Neural progenitor cell (in vitro differentiated cells): ENCODE measurements around the gene SMG6. TPM values are rescaled to one million over a fixed set of nuclear protein-coding genes. Genes with fewer than 3 reads are reported as not detected.

ENCODE experiments used
- DNase-seq: peaks from one replicate; pipeline ENCODE4 v3.0.0-alpha.2; 2016; ENCODE audit warnings: low spot score
- H2AFZ ChIP-seq: fragments of 200-600 bp; sonication (generic); replicated peaks from 2 replicates; pipeline ENCODE4 v1.6.1; 2016; ENCODE audit warnings: antibody characterized with exemption
- H3F3A ChIP-seq: fragments of 200-600 bp; sonication (generic); 2 replicates; pipeline ENCODE4 v1.6.1; 2016; ENCODE audit warnings: antibody characterized with exemption, low read depth
- H3K27ac ChIP-seq: fragments of 200-600 bp; sonication (generic); 2 replicates; pipeline ENCODE4 v1.5.1; 2016; ENCODE audit warnings: mild to moderate bottlenecking
- H3K27me3 ChIP-seq: fragments of 200-600 bp; sonication (generic); 2 replicates; pipeline ENCODE4 v1.6.1; 2016; ENCODE audit warnings: mild to moderate bottlenecking, moderate library complexity
- H3K36me3 ChIP-seq: fragments of 200-600 bp; sonication (generic); 2 replicates; pipeline ENCODE4 v1.5.1; 2016
- H3K4me1 ChIP-seq: fragments of 200-600 bp; sonication (generic); 2 replicates; pipeline ENCODE4 v1.6.1; 2016; ENCODE audit warnings: mixed run types
- H3K4me2 ChIP-seq: fragments of 200-600 bp; sonication (generic); 2 replicates; pipeline ENCODE4 v1.6.1; 2016
- H3K4me3 ChIP-seq: fragments of 200-600 bp; sonication (generic); 2 replicates; pipeline ENCODE4 v1.5.1; 2016
- H3K79me2 ChIP-seq: fragments of 200-600 bp; sonication (generic); 2 replicates; pipeline ENCODE4 v1.6.1; 2016; ENCODE audit warnings: low read depth
- H3K9ac ChIP-seq: fragments of 200-600 bp; sonication (generic); 2 replicates; pipeline ENCODE4 v1.6.1; 2016
- H3K9me3 ChIP-seq: fragments of 200-600 bp; sonication (generic); 2 replicates; pipeline ENCODE4 v1.5.1; 2016; ENCODE audit warnings: low read depth
- H4K20me1 ChIP-seq: fragments of 200-600 bp; sonication (generic); 2 replicates; pipeline ENCODE4 v1.6.1; 2016; ENCODE audit warnings: low read depth
- H3K27ac Mint-ChIP-seq: 3 replicates; pipeline ENCODE4 v1.8.0; 2021; ENCODE audit warnings: mixed read lengths
- H3K27me3 Mint-ChIP-seq: 2 replicates; pipeline ENCODE4 v1.8.0; 2022; ENCODE audit warnings: low read depth, mild to moderate bottlenecking, inconsistent platforms, moderate library complexity, mixed read lengths; ENCODE audit not compliant: insufficient read depth
- H3K36me3 Mint-ChIP-seq: 3 replicates; pipeline ENCODE4 v1.8.0; 2021; ENCODE audit warnings: mixed read lengths
- H3K4me1 Mint-ChIP-seq: 3 replicates; pipeline ENCODE4 v1.8.0; 2021; ENCODE audit warnings: mixed read lengths
- H3K4me3 Mint-ChIP-seq: 3 replicates; pipeline ENCODE4 v1.8.0; 2021; ENCODE audit warnings: mild to moderate bottlenecking, moderate library complexity, mixed read lengths
- H3K9me3 Mint-ChIP-seq: 3 replicates; pipeline ENCODE4 v1.8.0; 2020; ENCODE audit warnings: mixed read lengths
- CTCF ChIP-seq: fragments of 200-600 bp; sonication (generic); IDR thresholded peaks from 2 replicates; pipeline ENCODE4 v1.5.1; 2017; ENCODE audit warnings: antibody characterized with exemption, mild to moderate bottlenecking
- EZH2 ChIP-seq: fragments of 200-600 bp; sonication (generic); IDR thresholded peaks from 2 replicates; pipeline ENCODE4 v1.6.1; 2017; ENCODE audit warnings: antibody characterized with exemption, mild to moderate bottlenecking, moderate library complexity
- EZH2phosphoT487 ChIP-seq: fragments of 200-600 bp; sonication (generic); IDR thresholded peaks from 2 replicates; pipeline ENCODE4 v1.6.1; 2017; ENCODE audit warnings: antibody characterized with exemption
- total RNA-seq: library from RNA; depleted of rRNA; stranded (reverse); fragments of >200 nt; gene quantifications from 2 replicates; pipeline ENCODE4 v1.2.3, GENCODE V29; 2015; ENCODE audit warnings: low replicate concordance

SMG6 gene
- total RNA-seq, 1 donor from 2014 or later, result 19.0 TPM

- H3K27me3 ChIP-seq, result no peaks in the 10 kb centered on the region
- H3K36me3 ChIP-seq, result peaks cover 8% of the 10 kb centered on the region
- H3F3A ChIP-seq, result no peaks in the 10 kb centered on the region
- no peak for DNase-seq
- Mint-ChIP-seq H3K27me3 (peaks cover 2% of the 10 kb centered on the region), H3K4me3 (no peak overlapping the region), H3K9me3 (no peaks in the 10 kb centered on the region), H3K27ac (no peak overlapping the region), H3K36me3 (peaks cover 58% of the 10 kb centered on the region), H3K4me1 (peaks cover 12% of the 10 kb centered on the region)
- H3K4me2 ChIP-seq, result no peak overlapping the region
- H3K4me3 ChIP-seq, result no peak overlapping the region
- peaks cover 49% of the 10 kb centered on the region for H3K79me2 ChIP-seq
- no peak overlapping the region for H3K9ac ChIP-seq
- TF ChIP-seq CTCF, result no peak
- TF ChIP-seq EZH2phosphoT487, result no peak
- H3K9me3 ChIP-seq, result no peaks in the 10 kb centered on the region
- H4K20me1 ChIP-seq, result peaks cover 59% of the 10 kb centered on the region
- H3K4me1 ChIP-seq, result no peaks in the 10 kb centered on the region
- H2AFZ ChIP-seq, result no peak overlapping the region
- no peak overlapping the region for H3K27ac ChIP-seq
These were observed 8.0 kb downstream of the SMG6 start for GRCh38 chr17:2295575-2295974.

- H4K20me1 ChIP-seq, result peaks cover 29% of the 10 kb centered on the region
- no peak overlapping the region for H3K27ac Mint-ChIP-seq
- H3K36me3 Mint-ChIP-seq, result peaks cover 42% of the 10 kb centered on the region
- H3K27me3 ChIP-seq, result no peaks in the 10 kb centered on the region
- no peak overlapping the region for H3K27ac ChIP-seq
- no peak for DNase-seq
- peaks cover 5% of the 10 kb centered on the region for H3F3A ChIP-seq
- H3K79me2 ChIP-seq, result peaks cover 21% of the 10 kb centered on the region
- H3K4me3 ChIP-seq, result no peak overlapping the region
- H3K4me1 Mint-ChIP-seq, result peaks cover 2% of the 10 kb centered on the region
- peaks cover 8% of the 10 kb centered on the region for H3K36me3 ChIP-seq
- H3K27me3 Mint-ChIP-seq, result peaks cover 2% of the 10 kb centered on the region
- H3K4me3 Mint-ChIP-seq, result no peak overlapping the region
- no peak overlapping the region for H3K9ac ChIP-seq
- H2AFZ ChIP-seq, result no peak overlapping the region
- no peak overlapping the region for H3K4me2 ChIP-seq
- no peak for TF ChIP-seq EZH2
- TF ChIP-seq EZH2phosphoT487, result no peak
- no peak for TF ChIP-seq CTCF
- H3K4me1 ChIP-seq, result no peaks in the 10 kb centered on the region
- H3K9me3 Mint-ChIP-seq, result no peaks in the 10 kb centered on the region
- no peaks in the 10 kb centered on the region for H3K9me3 ChIP-seq
These were observed 11.5 kb downstream of the SMG6 start for GRCh38 chr17:2292100-2292499.

GRCh38 chr17:2289878-2290478, 13.6 kb downstream of the SMG6 start:
- Histone ChIP-seq H3K9ac (no peak overlapping the region), H3K9me3 (no peaks in the 10 kb centered on the region), H3K27me3 (no peaks in the 10 kb centered on the region), H2AFZ (no peak overlapping the region), H4K20me1 (peaks cover 19% of the 10 kb centered on the region), H3F3A (peaks cover 9% of the 10 kb centered on the region), H3K36me3 (peaks cover 8% of the 10 kb centered on the region), H3K4me1 (no peaks in the 10 kb centered on the region), H3K4me2 (no peak overlapping the region), H3K79me2 (peaks cover 13% of the 10 kb centered on the region), H3K4me3 (no peak overlapping the region), H3K27ac (no peak overlapping the region)
- TF ChIP-seq CTCF, result no peak
- TF ChIP-seq EZH2, result no peak
- TF ChIP-seq EZH2phosphoT487, result no peak
- H3K27ac Mint-ChIP-seq, result no peak overlapping the region
- H3K27me3 Mint-ChIP-seq, result no peaks in the 10 kb centered on the region
- peaks cover 28% of the 10 kb centered on the region for H3K36me3 Mint-ChIP-seq
- no peaks in the 10 kb centered on the region for H3K4me1 Mint-ChIP-seq
- DNase-seq, result no peak
- no peaks in the 10 kb centered on the region for H3K9me3 Mint-ChIP-seq
- H3K4me3 Mint-ChIP-seq, result no peak overlapping the region
